H9 (cell line): Measurements from ENCODE around the gene NPHP4. TPM values are rescaled to one million over a fixed set of nuclear protein-coding genes. Genes with fewer than 3 reads are reported as not detected.

Experiments
- DNase-seq: peaks from one replicate; pipeline ENCODE4 v3.0.0-alpha.2; 2017
- H2AFZ ChIP-seq: one replicate; pipeline ENCODE4 v1.6.1; 2013; ENCODE audit warnings: mild to moderate bottlenecking, low read length, control low read depth, moderate library complexity
- H2AK5ac ChIP-seq: 2 replicates; pipeline ENCODE4 v1.6.1; 2013; ENCODE audit warnings: low read length, control low read depth, mixed read lengths; ENCODE audit not compliant: insufficient read length
- H2BK120ac ChIP-seq: one replicate; pipeline ENCODE4 v1.6.1; 2013; ENCODE audit warnings: low read depth, mild to moderate bottlenecking, low read length, control low read depth, inconsistent platforms; ENCODE audit not compliant: poor library complexity, severe bottlenecking
- H2BK12ac ChIP-seq: 2 replicates; pipeline ENCODE4 v1.6.1; 2013; ENCODE audit warnings: low read length, control low read depth, mixed read lengths, low read depth; ENCODE audit not compliant: insufficient read length
- H2BK15ac ChIP-seq: 2 replicates; pipeline ENCODE4 v1.6.1; 2013; ENCODE audit warnings: low read depth, low read length, control low read depth
- H2BK20ac ChIP-seq: one replicate; pipeline ENCODE4 v1.6.1; 2013; ENCODE audit warnings: low read depth, mild to moderate bottlenecking, low read length, control low read depth, inconsistent platforms; ENCODE audit not compliant: poor library complexity, severe bottlenecking
- H2BK5ac ChIP-seq: 2 replicates; pipeline ENCODE4 v1.6.1; 2013; ENCODE audit warnings: low read length, control low read depth, mixed read lengths; ENCODE audit not compliant: insufficient read length
- H3K14ac ChIP-seq: 2 replicates; pipeline ENCODE4 v1.6.1; 2013; ENCODE audit warnings: low read length, control low read depth; ENCODE audit not compliant: insufficient read depth
- H3K18ac ChIP-seq: 2 replicates; pipeline ENCODE4 v1.6.1; 2013; ENCODE audit warnings: low read depth, mild to moderate bottlenecking, mixed read lengths, low read length, control low read depth; ENCODE audit not compliant: insufficient read length
- H3K23ac ChIP-seq: 2 replicates; pipeline ENCODE4 v1.6.1; 2013; ENCODE audit warnings: low read length, control low read depth, mixed read lengths, low read depth; ENCODE audit not compliant: insufficient read length
- H3K23me2 ChIP-seq: 2 replicates; pipeline ENCODE4 v1.6.1; 2013; ENCODE audit warnings: low read depth, mild to moderate bottlenecking, mixed read lengths, low read length, control low read depth; ENCODE audit not compliant: insufficient read length, poor library complexity, severe bottlenecking
- H3K27ac ChIP-seq: 2 replicates; pipeline ENCODE4 v1.5.1; 2013; ENCODE audit warnings: low read length, control low read depth, mixed read lengths, low read depth; ENCODE audit not compliant: insufficient read length
- H3K27me3 ChIP-seq: 2 replicates; pipeline ENCODE4 v1.6.1; 2013; ENCODE audit warnings: low read length, control low read depth, inconsistent platforms; ENCODE audit not compliant: insufficient read depth
- H3K4ac ChIP-seq: 2 replicates; pipeline ENCODE4 v1.6.1; 2013; ENCODE audit warnings: low read depth, mild to moderate bottlenecking, control low read depth, inconsistent platforms, low read length, moderate library complexity
- H3K4me1 ChIP-seq: 2 replicates; pipeline ENCODE4 v1.6.1; 2013; ENCODE audit warnings: low read length, control low read depth, inconsistent platforms; ENCODE audit not compliant: insufficient read depth
- H3K4me2 ChIP-seq: 2 replicates; pipeline ENCODE4 v1.6.1; 2013; ENCODE audit warnings: low read length, control low read depth, mixed read lengths; ENCODE audit not compliant: insufficient read length, insufficient read depth
- H3K56ac ChIP-seq: 2 replicates; pipeline ENCODE4 v1.6.1; 2013; ENCODE audit warnings: low read depth, mild to moderate bottlenecking, mixed read lengths, low read length, control low read depth; ENCODE audit not compliant: insufficient read length
- H3K79me1 ChIP-seq: 2 replicates; pipeline ENCODE4 v1.6.1; 2013; ENCODE audit warnings: low read depth, mild to moderate bottlenecking, moderate library complexity, low read length, control low read depth, inconsistent platforms; ENCODE audit not compliant: insufficient read depth, poor library complexity, severe bottlenecking
- H3K79me2 ChIP-seq: 2 replicates; pipeline ENCODE4 v1.6.1; 2013; ENCODE audit warnings: low read length, control low read depth, inconsistent platforms; ENCODE audit not compliant: insufficient read depth
- H3K9ac ChIP-seq: 2 replicates; pipeline ENCODE4 v1.6.1; 2013; ENCODE audit warnings: low read length, control low read depth, mixed read lengths; ENCODE audit not compliant: insufficient read length; ENCODE audit errors: extremely low read depth
- H3K9me3 ChIP-seq: one replicate; pipeline ENCODE4 v1.6.1; 2013; ENCODE audit warnings: low read depth, low read length, inconsistent platforms; ENCODE audit not compliant: control insufficient read depth
- H3T11ph ChIP-seq: one replicate; pipeline ENCODE4 v1.6.1; 2013; ENCODE audit warnings: mild to moderate bottlenecking, low read length, control low read depth, inconsistent platforms
- H4K20me1 ChIP-seq: one replicate; pipeline ENCODE4 v1.6.1; 2013; ENCODE audit not compliant: control insufficient read depth, insufficient read length, insufficient read depth
- H4K5ac ChIP-seq: 2 replicates; pipeline ENCODE4 v1.6.1; 2013; ENCODE audit warnings: low read depth, mild to moderate bottlenecking, mixed read lengths, low read length, control low read depth; ENCODE audit not compliant: insufficient read length
- H4K8ac ChIP-seq: replicated peaks from 2 replicates; pipeline ENCODE4 v1.6.1; 2013; ENCODE audit warnings: low read length, control low read depth, mixed read lengths, low read depth; ENCODE audit not compliant: insufficient read length
- H4K91ac ChIP-seq: 2 replicates; pipeline ENCODE4 v1.6.1; 2013; ENCODE audit warnings: low read depth, mild to moderate bottlenecking, moderate library complexity, mixed read lengths, low read length, control low read depth; ENCODE audit not compliant: insufficient read length
- H3K27ac Mint-ChIP-seq, 3 experiments: 2 replicates in 2 of 3; 3 replicates in 1 of 3; pipeline ENCODE4 v1.8.0; 2020 to 2021; ENCODE audit warnings: mixed read lengths in 3 of 3, mild to moderate bottlenecking in 1 of 3, moderate library complexity in 1 of 3
- H3K27me3 Mint-ChIP-seq: 2 replicates; pipeline ENCODE4 v1.8.0; 2021; ENCODE audit warnings: low read depth, mild to moderate bottlenecking, moderate library complexity, mixed read lengths
- H3K36me3 Mint-ChIP-seq, 3 experiments: 2 replicates in 2 of 3; 3 replicates in 1 of 3; pipeline ENCODE4 v1.8.0; 2020 to 2021; ENCODE audit warnings: low read depth in 3 of 3, mixed read lengths in 3 of 3; ENCODE audit not compliant: insufficient read depth in 1 of 3
- H3K4me1 Mint-ChIP-seq, 2 experiments: 2 replicates each; pipeline ENCODE4 v1.8.0; 2020; ENCODE audit warnings: mixed read lengths in 2 of 2
- H3K4me3 Mint-ChIP-seq, 2 experiments: 2 replicates in 1 of 2; 3 replicates in 1 of 2; pipeline ENCODE4 v1.8.0; 2020 to 2021; ENCODE audit warnings: mild to moderate bottlenecking in 2 of 2, mixed read lengths in 2 of 2, moderate library complexity in 1 of 2
- H3K9me3 Mint-ChIP-seq, 2 experiments: 2 replicates in 1 of 2; 3 replicates in 1 of 2; pipeline ENCODE4 v1.8.0; 2020; ENCODE audit warnings: mild to moderate bottlenecking in 2 of 2, mixed read lengths in 2 of 2, moderate library complexity in 1 of 2
- CTCF ChIP-seq: fragments of 200-600 bp; sonication (generic); conservative IDR thresholded peaks from 3 replicates; pipeline ENCODE4 v1.8.0; 2021; ENCODE audit warnings: antibody characterized with exemption, mild to moderate bottlenecking
- WGBS: extraction: QIAGEN DNeasy Blood & Tissue Kit; methylation state at CpG from one replicate; pipeline ENCODE4 v1.1.7; 2013; ENCODE audit warnings: missing lambda C conversion rate, low lambda C conversion rate, mixed read lengths; ENCODE audit not compliant: insufficient read length; ENCODE audit errors: extremely low coverage; 5-methylcytosine and 5-hydroxymethylcytosine counted together
- total RNA-seq: library from RNA; stranded (reverse); gene quantifications from 2 replicates; pipeline ENCODE4 v1.2.1, GENCODE V29; 2021

NPHP4 gene
- total RNA-seq, 1 experiment from 2014 or later, result 17.6 TPM

DNA sequence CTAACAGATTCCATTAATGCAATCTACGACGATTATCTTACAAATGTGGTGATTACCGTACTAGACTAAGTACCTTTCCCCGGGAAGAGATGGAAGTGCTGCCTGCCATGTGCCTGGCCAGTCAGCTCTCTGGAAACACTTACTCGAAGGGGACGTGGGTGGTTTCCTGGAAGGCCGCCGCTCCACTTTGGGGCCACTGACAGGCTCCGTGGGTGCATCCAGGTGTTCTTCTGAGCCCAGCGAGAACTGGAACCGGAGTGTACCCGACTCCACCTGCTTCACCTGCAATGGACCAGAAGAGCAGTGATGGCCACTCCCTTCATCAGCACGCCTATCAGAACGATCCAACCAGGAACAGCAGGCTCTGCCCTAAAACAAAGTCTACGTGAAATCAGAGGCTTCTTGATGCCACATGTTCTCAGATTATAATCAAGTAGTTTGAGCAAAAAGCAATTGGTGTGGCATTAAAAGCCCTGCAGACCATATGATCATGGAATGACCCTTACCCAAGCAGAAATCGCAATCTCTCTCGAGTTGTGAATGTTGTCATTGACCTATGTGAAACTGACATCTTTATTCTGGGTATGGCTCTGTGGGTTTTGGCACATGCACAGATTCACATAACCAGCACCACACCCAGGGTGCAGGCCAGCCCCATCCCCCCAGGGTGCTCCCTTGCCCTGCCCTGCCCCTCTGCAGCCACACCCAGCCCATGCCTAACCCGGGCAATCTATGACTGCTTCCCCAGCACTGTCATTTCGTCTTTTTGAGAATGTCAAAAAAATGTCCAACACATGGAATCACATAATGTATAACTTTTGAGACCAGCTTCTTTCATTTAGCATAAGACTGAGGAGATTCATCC, 64.5 kb downstream of the NPHP4 start:
- H3K27me3 Mint-ChIP-seq, result no peaks in the 10 kb centered on the region

More for the DNA sequence above, 64.5 kb downstream of the NPHP4 start:
- Histone ChIP-seq H3K79me2 (no peaks in the 10 kb centered on the region), H2AK5ac (no peak overlapping the region), H3K14ac (no peak overlapping the region), H4K5ac (no peak overlapping the region), H2BK120ac (no peak overlapping the region), H4K8ac (no peak overlapping the region), H4K91ac (no peak overlapping the region), H3K18ac (no peak overlapping the region), H2BK15ac (no peak overlapping the region), H3K9ac (no peak overlapping the region), H3K4me1 (no peaks in the 10 kb centered on the region), H3K4ac (no peak overlapping the region), H3K23me2 (no peaks in the 10 kb centered on the region), H2BK20ac (no peak overlapping the region), H3K56ac (no peak overlapping the region), H3K9me3 (no peaks in the 10 kb centered on the region), H2AFZ (no peak overlapping the region), H3K27me3 (no peaks in the 10 kb centered on the region), H3K27ac (no peak overlapping the region), H3K79me1 (no peaks in the 10 kb centered on the region), H3K23ac (no peak overlapping the region), H3K4me2 (no peak overlapping the region), H3T11ph (no peak overlapping the region), H2BK5ac (no peak overlapping the region), H4K20me1 (no peaks in the 10 kb centered on the region), H2BK12ac (no peak overlapping the region)
- no peaks in the 10 kb centered on the region; a peak in 1 of 4 replicates for H3K4me1 Mint-ChIP-seq
- no peak for TF ChIP-seq CTCF
- H3K9me3 Mint-ChIP-seq, result no peaks in the 10 kb centered on the region
- H3K4me3 Mint-ChIP-seq, result no peak overlapping the region
- H3K36me3 Mint-ChIP-seq, result peaks cover 6 to 17% (median 12%) of the 10 kb centered on the region in 3 experiments; a peak in 6 of 7 replicates
- H3K27ac Mint-ChIP-seq, result 0 out of 7 replicates have a peak overlapping the region, but pooled peaks of 1 of the 3 experiments have one; percentile 10
- DNase-seq, result no peak
- WGBS, result no CpG with 5 or more reads among the region's 19 CpGs
